KMS-11 (cell line): ENCODE measurements around the gene MRI1.

Experiments used
- H2AFZ ChIP-seq: fragments of 200-600 bp; sonication (generic); 2 replicates; pipeline ENCODE4 v1.6.1; 2016; ENCODE audit warnings: antibody characterized with exemption, mixed run types, low read depth
- H3K27ac ChIP-seq: fragments of 200-600 bp; sonication (generic); 2 replicates; pipeline ENCODE4 v1.6.1; 2016; ENCODE audit warnings: mild to moderate bottlenecking, mixed run types
- H3K27me3 ChIP-seq: fragments of 200-600 bp; sonication (generic); 2 replicates; pipeline ENCODE4 v1.6.1; 2017; ENCODE audit warnings: mild to moderate bottlenecking, low read depth, mixed run types, moderate library complexity; ENCODE audit not compliant: insufficient read depth
- H3K36me3 ChIP-seq: fragments of 200-600 bp; sonication (generic); 2 replicates; pipeline ENCODE4 v1.6.1; 2017; ENCODE audit warnings: mild to moderate bottlenecking, mixed run types; ENCODE audit not compliant: insufficient read depth
- H3K4me1 ChIP-seq: fragments of 200-600 bp; sonication (generic); 2 replicates; pipeline ENCODE4 v1.6.1; 2016; ENCODE audit warnings: mild to moderate bottlenecking, low read depth, mixed run types; ENCODE audit not compliant: poor library complexity, severe bottlenecking
- H3K4me2 ChIP-seq: fragments of 200-600 bp; sonication (generic); 2 replicates; pipeline ENCODE4 v1.7.0; 2016; ENCODE audit warnings: mild to moderate bottlenecking, mixed run types
- H3K4me3 ChIP-seq: fragments of 200-600 bp; sonication (generic); IDR thresholded peaks from 2 replicates; pipeline ENCODE4 v1.6.1; 2017; ENCODE audit warnings: low read depth, low read length, mixed read lengths; ENCODE audit not compliant: insufficient read depth
- H3K79me2 ChIP-seq: fragments of 200-600 bp; sonication (generic); 2 replicates; pipeline ENCODE4 v1.6.1; 2016; ENCODE audit warnings: low read depth, mixed run types; ENCODE audit not compliant: insufficient read depth
- H3K9ac ChIP-seq: fragments of 200-600 bp; sonication (generic); 2 replicates; pipeline ENCODE4 v1.6.1; 2016; ENCODE audit warnings: mild to moderate bottlenecking, mixed run types
- H4K20me1 ChIP-seq: fragments of 200-600 bp; sonication (generic); 2 replicates; pipeline ENCODE4 v1.6.1; 2016; ENCODE audit warnings: mild to moderate bottlenecking, mixed run types; ENCODE audit not compliant: insufficient read depth
- CTCF ChIP-seq: fragments of 200-600 bp; sonication (generic); conservative IDR thresholded peaks from 2 replicates; pipeline ENCODE4 v1.6.1; 2017; ENCODE audit warnings: low read depth, mild to moderate bottlenecking, antibody characterized with exemption, low read length, moderate library complexity, mixed read lengths

Gene MRI1

GRCh38 chr19:13741893-13742292 is 22.4 kb upstream of the MRI1 start:
- no peak overlapping the region for H3K9ac ChIP-seq
- H3K27ac ChIP-seq = no peak overlapping the region
- no peak overlapping the region for H3K4me2 ChIP-seq
- no peaks in the 10 kb centered on the region for H4K20me1 ChIP-seq
- no peaks in the 10 kb centered on the region for H3K27me3 ChIP-seq
- H3K4me3 ChIP-seq = no peak overlapping the region
- H3K36me3 ChIP-seq = no peaks in the 10 kb centered on the region
- no peak for TF ChIP-seq CTCF
- H3K4me1 ChIP-seq = no peaks in the 10 kb centered on the region
- H2AFZ ChIP-seq = no peak overlapping the region
- no peaks in the 10 kb centered on the region for H3K79me2 ChIP-seq

- no peaks in the 10 kb centered on the region for H4K20me1 ChIP-seq
- H3K4me2 ChIP-seq = no peak overlapping the region
- H3K4me3 ChIP-seq = no peak overlapping the region
- no peaks in the 10 kb centered on the region for H3K4me1 ChIP-seq
- H2AFZ ChIP-seq = no peak overlapping the region
- H3K27me3 ChIP-seq = no peaks in the 10 kb centered on the region
- no peak overlapping the region for H3K9ac ChIP-seq
- no peaks in the 10 kb centered on the region for H3K36me3 ChIP-seq
- no peak overlapping the region for H3K27ac ChIP-seq
- no peaks in the 10 kb centered on the region for H3K79me2 ChIP-seq
- no peak for TF ChIP-seq CTCF
Measured at GRCh38 chr19:13742756-13743155, 21.6 kb upstream of the MRI1 start.

- H3K36me3 ChIP-seq = no peaks in the 10 kb centered on the region
- no peak overlapping the region for H3K4me2 ChIP-seq
- no peak for TF ChIP-seq CTCF
- H3K4me3 ChIP-seq = no peak overlapping the region
- H2AFZ ChIP-seq = no peak overlapping the region
- H3K27me3 ChIP-seq = no peaks in the 10 kb centered on the region
- no peak overlapping the region for H3K9ac ChIP-seq
- H4K20me1 ChIP-seq = no peaks in the 10 kb centered on the region
- H3K27ac ChIP-seq = no peak overlapping the region
- H3K4me1 ChIP-seq = peaks cover 7% of the 10 kb centered on the region
- H3K79me2 ChIP-seq = peaks cover 8% of the 10 kb centered on the region; the same call in 1 of the 2 replicates
Measured at GRCh38 chr19:13744174-13744573, 20.1 kb upstream of the MRI1 start.

GRCh38 chr19:13747098-13747453 is 17.2 kb upstream of the MRI1 start:
- TF ChIP-seq CTCF = no peak
- H3K27ac ChIP-seq = no peak overlapping the region
- H3K27me3 ChIP-seq = no peaks in the 10 kb centered on the region
- no peak overlapping the region for H3K4me3 ChIP-seq
- no peaks in the 10 kb centered on the region for H4K20me1 ChIP-seq
- peaks cover 7% of the 10 kb centered on the region for H3K4me1 ChIP-seq
- H3K4me2 ChIP-seq = peak overlapping the region; percentile 25; the same call in 1 of the 2 replicates
- H3K9ac ChIP-seq = no peak overlapping the region
- H2AFZ ChIP-seq = peak overlapping the region; percentile 86
- H3K36me3 ChIP-seq = no peaks in the 10 kb centered on the region
- H3K79me2 ChIP-seq = peaks cover 9% of the 10 kb centered on the region; the same call in 1 of the 2 replicates
